ENCODE measurements around the gene ZNF202.

ZNF202 gene

DNA sequence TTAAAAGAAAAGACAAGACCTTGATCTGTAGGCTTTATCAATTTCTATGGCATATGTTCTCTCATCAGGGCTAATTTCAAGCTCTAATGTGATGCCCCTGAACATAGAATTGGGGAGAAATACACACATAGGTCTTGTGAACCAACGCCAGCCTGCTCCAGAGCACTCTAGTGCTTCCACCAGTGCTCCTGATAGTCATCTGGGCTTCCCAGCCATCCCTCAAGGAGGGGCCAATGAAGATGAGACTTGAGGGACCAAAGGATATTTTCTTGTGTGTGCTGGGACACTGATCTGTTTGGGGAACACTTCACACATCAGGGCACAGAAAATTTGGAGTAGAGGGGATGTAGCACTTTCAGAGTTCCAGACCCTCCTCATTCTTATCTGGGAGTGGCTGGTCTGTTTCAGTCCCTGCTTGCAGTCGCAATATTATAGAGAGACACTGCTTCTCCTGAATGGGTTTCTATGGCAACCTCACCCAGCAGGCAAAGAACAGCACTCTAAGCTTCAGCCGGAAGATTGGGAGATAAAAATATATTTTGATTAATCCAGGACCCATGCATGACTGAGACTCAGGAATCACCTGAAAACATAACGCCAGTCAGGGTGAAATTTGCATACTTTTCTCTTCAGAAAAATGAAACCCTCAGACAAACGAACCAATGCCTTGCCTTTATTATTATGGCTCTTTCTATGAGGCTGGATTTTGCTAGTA lies 58.6 kb downstream of the ZNF202 start:
- no peak for DNase-seq (ENCODE audit: low read depth)

DNA sequence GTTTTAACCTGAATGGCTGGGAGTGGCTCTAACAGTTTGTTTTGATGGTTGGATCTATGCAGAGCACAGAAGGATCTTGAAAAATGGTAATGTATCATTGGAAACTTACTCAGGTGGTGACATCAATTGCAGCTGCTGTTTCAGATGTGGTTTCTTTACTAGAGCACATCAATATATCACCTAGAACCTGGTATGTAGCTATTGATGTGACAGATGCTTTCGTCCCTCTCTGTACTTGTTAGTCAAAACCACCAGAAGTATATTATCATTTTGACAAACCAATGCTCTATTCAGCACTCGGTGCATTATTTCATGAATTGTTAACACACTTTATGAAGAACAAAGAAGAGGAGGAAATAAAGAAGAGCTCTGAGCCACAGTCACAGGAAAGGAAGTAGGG lies 60.4 kb downstream of the ZNF202 start:
- DNase-seq (ENCODE audit: low read depth): no peak

DNA sequence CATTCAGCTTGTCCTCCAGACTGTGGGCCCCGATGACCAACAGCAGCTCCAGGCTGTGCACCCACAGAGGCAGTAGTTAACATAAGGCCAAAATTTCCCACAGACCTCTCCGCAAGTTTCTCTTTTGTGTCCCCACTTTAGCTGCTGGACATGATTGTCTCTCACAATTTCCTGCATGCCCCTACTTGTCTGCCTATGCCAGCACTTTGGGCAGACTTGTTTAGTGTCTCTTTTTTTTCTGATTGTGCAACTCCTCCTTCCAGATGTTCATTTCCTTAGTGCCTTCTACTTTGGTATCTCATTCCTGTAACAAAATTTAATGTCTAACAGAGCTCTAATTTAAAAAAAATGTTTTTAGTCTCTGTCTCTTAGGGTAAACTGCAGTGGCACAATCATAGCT lies 63.2 kb downstream of the ZNF202 start:
- no peak for DNase-seq (ENCODE audit: low read depth)

DNA sequence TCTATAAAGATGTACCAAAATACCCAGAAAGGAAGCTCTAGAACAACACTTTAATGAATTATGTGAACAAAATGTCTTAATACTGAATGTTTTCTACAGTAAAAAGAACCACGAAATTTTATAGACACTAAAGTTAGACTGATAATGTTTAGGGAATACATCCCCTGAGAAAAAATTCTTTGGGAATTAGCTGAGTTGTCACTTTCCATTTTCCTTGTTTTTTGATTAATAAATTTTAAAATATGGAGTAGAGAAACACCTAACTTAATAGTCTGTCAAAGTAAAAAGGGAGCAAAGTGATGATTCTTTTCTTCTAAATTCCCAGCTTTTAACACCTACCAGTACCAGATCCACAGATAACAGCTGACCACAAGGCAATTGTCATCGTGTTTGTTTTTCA lies 64.0 kb downstream of the ZNF202 start:
- DNase-seq (ENCODE audit: low read depth): no peak

DNA sequence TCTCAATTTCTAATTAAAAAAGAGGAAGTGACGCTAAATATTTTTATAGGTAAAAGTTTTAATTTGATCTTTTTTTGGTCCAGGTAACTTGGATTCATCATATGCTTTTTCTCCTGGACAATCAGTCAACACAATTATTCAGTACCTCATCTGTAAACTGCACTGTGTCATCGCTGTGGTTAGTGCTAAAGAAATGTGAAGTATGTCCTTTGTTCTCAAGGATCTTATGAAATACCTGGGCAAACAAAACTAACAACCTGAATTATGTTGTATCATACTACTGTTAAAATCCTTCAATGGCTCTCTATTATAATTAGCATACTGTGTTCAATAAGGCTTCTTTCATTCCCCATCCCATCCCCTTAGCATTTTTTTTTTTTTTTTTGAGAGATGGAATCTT lies 67.2 kb downstream of the ZNF202 start:
- no peak for DNase-seq (ENCODE audit: low read depth)
